KMS-11 (cell line): ENCODE data around the gene NRCAM.

ENCODE experiments used
- H2AFZ ChIP-seq: fragments of 200-600 bp; sonication (generic); 2 replicates; pipeline ENCODE4 v1.6.1; 2016; ENCODE audit warnings: antibody characterized with exemption, mixed run types, low read depth
- H3K27ac ChIP-seq: fragments of 200-600 bp; sonication (generic); 2 replicates; pipeline ENCODE4 v1.6.1; 2016; ENCODE audit warnings: mild to moderate bottlenecking, mixed run types
- H3K27me3 ChIP-seq: fragments of 200-600 bp; sonication (generic); 2 replicates; pipeline ENCODE4 v1.6.1; 2017; ENCODE audit warnings: mild to moderate bottlenecking, low read depth, mixed run types, moderate library complexity; ENCODE audit not compliant: insufficient read depth
- H3K36me3 ChIP-seq: fragments of 200-600 bp; sonication (generic); 2 replicates; pipeline ENCODE4 v1.6.1; 2017; ENCODE audit warnings: mild to moderate bottlenecking, mixed run types; ENCODE audit not compliant: insufficient read depth
- H3K4me1 ChIP-seq: fragments of 200-600 bp; sonication (generic); 2 replicates; pipeline ENCODE4 v1.6.1; 2016; ENCODE audit warnings: mild to moderate bottlenecking, low read depth, mixed run types; ENCODE audit not compliant: poor library complexity, severe bottlenecking
- H3K4me2 ChIP-seq: fragments of 200-600 bp; sonication (generic); 2 replicates; pipeline ENCODE4 v1.7.0; 2016; ENCODE audit warnings: mild to moderate bottlenecking, mixed run types
- H3K4me3 ChIP-seq: fragments of 200-600 bp; sonication (generic); IDR thresholded peaks from 2 replicates; pipeline ENCODE4 v1.6.1; 2017; ENCODE audit warnings: low read depth, low read length, mixed read lengths; ENCODE audit not compliant: insufficient read depth
- H3K79me2 ChIP-seq: fragments of 200-600 bp; sonication (generic); 2 replicates; pipeline ENCODE4 v1.6.1; 2016; ENCODE audit warnings: low read depth, mixed run types; ENCODE audit not compliant: insufficient read depth
- H3K9ac ChIP-seq: fragments of 200-600 bp; sonication (generic); 2 replicates; pipeline ENCODE4 v1.6.1; 2016; ENCODE audit warnings: mild to moderate bottlenecking, mixed run types
- H4K20me1 ChIP-seq: fragments of 200-600 bp; sonication (generic); 2 replicates; pipeline ENCODE4 v1.6.1; 2016; ENCODE audit warnings: mild to moderate bottlenecking, mixed run types; ENCODE audit not compliant: insufficient read depth
- TF ChIP-seq, protein P1 (sequence below): fragments of 200-600 bp; sonication (generic); conservative IDR thresholded peaks from 2 replicates; pipeline ENCODE4 v1.6.1; 2017; ENCODE audit warnings: low read depth, mild to moderate bottlenecking, antibody characterized with exemption, low read length, moderate library complexity, mixed read lengths

Gene NRCAM

DNA sequence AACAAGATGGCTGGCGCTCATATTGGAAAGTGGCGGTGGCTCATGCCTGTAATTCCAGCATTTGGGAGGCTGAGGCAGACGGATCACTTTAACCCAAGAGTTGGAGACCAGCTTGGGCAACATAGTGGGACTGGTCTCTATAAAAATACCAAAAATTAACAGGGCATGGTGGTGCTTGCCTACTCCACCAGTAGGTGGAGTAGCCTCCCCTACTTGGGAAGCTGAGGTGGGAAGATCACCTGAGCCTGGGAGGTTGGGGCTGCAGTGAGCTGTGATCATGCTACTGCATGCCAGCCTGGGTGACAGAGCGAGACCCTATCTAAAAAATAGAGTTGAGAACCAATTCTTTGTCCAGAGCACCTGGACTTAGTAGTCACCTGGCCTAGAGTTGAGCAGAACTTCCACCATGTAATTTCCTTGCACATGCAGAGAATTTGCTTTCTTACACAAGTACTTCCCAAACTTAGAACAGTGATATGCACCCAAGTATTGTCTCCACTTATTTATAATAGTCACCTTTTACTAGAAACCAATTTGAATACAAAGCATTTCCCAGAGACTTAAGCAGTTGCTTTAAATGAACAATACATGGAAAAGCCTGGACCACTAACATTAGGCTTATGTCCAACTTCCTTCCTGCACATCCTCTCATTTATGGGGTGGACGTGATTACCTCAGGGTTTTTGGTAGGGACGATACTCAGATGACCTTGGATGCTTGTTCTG is 342.0 kb downstream of the NRCAM start:
- H3K4me3 ChIP-seq, result no peak overlapping the region
- no peak overlapping the region for H3K9ac ChIP-seq
- H3K4me1 ChIP-seq, result peaks cover 6% of the 10 kb centered on the region

DNA sequence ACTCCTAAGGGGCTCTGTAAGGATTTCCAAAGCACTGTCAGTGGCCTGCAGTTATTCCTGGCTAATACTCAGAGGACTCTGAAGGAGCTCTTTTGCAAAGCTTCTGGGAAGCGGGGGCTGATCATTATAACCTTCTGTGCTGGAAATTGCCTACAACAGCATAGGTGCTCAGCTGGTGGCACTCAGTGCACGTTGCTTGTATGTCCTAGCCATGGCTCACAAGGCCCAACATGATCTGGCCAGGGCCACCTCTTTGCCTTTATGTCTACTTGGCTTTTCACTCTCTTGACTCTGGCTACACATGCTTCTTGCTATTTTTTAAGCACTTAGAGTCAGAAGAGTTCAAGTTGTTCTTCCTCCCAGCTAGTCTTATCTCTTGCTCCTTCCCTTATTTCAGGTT is 343.6 kb downstream of the NRCAM start:
- no peaks in the 10 kb centered on the region for H3K36me3 ChIP-seq
- H4K20me1 ChIP-seq, result no peaks in the 10 kb centered on the region; the same call in 1 of the 2 replicates
- H2AFZ ChIP-seq, result no peak overlapping the region
- no peak overlapping the region for H3K4me2 ChIP-seq
- no peak overlapping the region for H3K9ac ChIP-seq
- H3K27me3 ChIP-seq, result no peaks in the 10 kb centered on the region
- H3K27ac ChIP-seq, result no peak overlapping the region
- H3K79me2 ChIP-seq, result no peaks in the 10 kb centered on the region
- peaks cover 7% of the 10 kb centered on the region for H3K4me1 ChIP-seq
- TF ChIP-seq, protein P1, sequence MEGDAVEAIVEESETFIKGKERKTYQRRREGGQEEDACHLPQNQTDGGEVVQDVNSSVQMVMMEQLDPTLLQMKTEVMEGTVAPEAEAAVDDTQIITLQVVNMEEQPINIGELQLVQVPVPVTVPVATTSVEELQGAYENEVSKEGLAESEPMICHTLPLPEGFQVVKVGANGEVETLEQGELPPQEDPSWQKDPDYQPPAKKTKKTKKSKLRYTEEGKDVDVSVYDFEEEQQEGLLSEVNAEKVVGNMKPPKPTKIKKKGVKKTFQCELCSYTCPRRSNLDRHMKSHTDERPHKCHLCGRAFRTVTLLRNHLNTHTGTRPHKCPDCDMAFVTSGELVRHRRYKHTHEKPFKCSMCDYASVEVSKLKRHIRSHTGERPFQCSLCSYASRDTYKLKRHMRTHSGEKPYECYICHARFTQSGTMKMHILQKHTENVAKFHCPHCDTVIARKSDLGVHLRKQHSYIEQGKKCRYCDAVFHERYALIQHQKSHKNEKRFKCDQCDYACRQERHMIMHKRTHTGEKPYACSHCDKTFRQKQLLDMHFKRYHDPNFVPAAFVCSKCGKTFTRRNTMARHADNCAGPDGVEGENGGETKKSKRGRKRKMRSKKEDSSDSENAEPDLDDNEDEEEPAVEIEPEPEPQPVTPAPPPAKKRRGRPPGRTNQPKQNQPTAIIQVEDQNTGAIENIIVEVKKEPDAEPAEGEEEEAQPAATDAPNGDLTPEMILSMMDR, result no peak
- H3K4me3 ChIP-seq, result no peak overlapping the region

More for the DNA sequence above, 342.0 kb downstream of the NRCAM start:
- no peak overlapping the region for H3K27ac ChIP-seq
- TF ChIP-seq, protein P1, result peak; percentile 97
- H2AFZ ChIP-seq, result no peak overlapping the region
- no peak overlapping the region for H3K4me2 ChIP-seq
- no peaks in the 10 kb centered on the region for H3K27me3 ChIP-seq
- no peaks in the 10 kb centered on the region for H3K36me3 ChIP-seq
- no peaks in the 10 kb centered on the region for H4K20me1 ChIP-seq
- H3K79me2 ChIP-seq, result no peaks in the 10 kb centered on the region

DNA sequence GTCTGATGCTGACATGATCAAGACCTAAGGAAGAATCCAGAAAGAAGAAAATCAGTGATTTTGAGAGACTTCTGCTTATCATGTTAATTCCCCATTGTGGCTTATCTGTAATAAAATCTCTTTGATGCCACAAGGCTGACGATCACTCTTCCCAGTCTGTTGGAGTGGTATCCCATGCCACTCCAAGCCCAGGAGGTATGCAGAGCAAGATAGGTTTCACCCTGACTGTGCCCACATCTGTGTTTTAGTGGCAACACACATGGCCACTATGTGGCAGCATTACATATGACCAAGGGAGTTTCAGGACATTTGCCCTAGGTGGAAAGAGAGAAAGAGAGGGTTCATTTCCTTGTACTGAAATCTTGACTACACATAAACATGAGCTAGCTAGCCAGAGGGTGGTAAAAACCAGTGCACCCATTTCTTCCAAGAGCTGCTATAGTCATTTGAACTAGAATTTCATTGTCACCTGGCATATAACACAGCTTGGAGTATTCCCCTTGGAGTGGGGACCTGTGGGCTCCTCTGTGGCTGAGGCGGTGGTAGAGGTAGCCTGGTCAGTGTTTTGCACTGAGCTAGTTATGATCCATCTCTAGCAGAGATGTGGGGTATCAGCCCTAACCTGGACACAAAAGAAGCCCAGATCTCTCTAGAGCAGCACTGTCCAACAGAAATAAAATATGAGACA is 346.9 kb downstream of the NRCAM start:
- Histone ChIP-seq H3K36me3 (no peaks in the 10 kb centered on the region), H2AFZ (peak overlapping the region; percentile 32; the same call in 1 of the 2 replicates), H3K27me3 (no peaks in the 10 kb centered on the region), H4K20me1 (no peaks in the 10 kb centered on the region; the same call in 1 of the 2 replicates), H3K9ac (no peak overlapping the region), H3K79me2 (no peaks in the 10 kb centered on the region), H3K4me2 (no peak overlapping the region), H3K4me1 (peaks cover 7% of the 10 kb centered on the region), H3K4me3 (no peak overlapping the region), H3K27ac (no peak overlapping the region)
- TF ChIP-seq, protein P1, result peak; percentile 79

DNA sequence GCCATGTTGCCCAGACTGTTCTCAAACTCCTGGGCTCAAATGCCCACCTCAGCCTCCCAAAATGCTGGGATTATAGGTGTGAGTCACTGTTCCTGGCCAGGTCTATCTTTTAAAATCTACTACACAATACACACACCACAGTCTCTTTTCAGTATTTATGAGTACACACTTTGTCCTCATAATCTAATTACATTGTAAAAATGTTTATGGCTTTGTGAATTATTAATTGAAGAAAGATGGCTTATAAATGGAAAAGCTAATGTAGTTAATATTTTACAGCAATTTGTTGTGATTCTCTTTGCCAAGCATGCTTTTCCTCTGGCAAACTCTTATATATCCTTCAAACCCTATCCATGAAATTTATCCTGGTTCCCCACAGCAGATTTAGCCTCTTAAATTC is 348.1 kb downstream of the NRCAM start:
- Histone ChIP-seq H3K27ac (no peak overlapping the region), H3K79me2 (no peaks in the 10 kb centered on the region), H3K36me3 (no peaks in the 10 kb centered on the region), H2AFZ (no peak overlapping the region), H3K9ac (no peak overlapping the region), H3K4me2 (no peak overlapping the region), H3K27me3 (no peaks in the 10 kb centered on the region), H3K4me1 (peaks cover 7% of the 10 kb centered on the region), H4K20me1 (no peaks in the 10 kb centered on the region; the same call in 1 of the 2 replicates), H3K4me3 (no peak overlapping the region)
- TF ChIP-seq, protein P1, result no peak
